Eye (tissue), 1 donor: Measurements from ENCODE around the gene PPAN.

Source experiments
- DNase-seq: peaks from one replicate; pipeline ENCODE4 v3.0.0-alpha.2; 2015

Gene PPAN

DNA sequence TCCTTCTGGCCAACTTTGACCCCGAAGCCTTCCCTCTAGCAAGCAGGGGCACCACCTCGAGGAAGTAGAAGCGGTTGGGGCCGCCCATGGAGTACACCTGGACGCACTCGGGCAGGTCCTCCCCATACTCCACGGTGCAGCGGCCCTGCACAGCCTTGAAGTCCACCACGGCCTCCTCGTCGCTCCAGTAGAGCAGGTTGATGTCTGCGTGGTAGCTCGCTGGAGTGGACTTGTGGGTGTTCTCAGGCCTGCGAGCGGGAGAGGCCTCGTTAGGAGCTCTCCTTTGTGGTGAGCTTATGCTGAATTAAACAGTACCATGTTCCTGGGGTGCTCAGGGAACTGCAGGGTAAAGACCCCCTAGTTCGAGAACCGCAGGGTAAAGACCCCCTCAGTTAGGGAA lies 35.8 kb downstream of the PPAN start:
- DNase-seq, result no peak

DNA sequence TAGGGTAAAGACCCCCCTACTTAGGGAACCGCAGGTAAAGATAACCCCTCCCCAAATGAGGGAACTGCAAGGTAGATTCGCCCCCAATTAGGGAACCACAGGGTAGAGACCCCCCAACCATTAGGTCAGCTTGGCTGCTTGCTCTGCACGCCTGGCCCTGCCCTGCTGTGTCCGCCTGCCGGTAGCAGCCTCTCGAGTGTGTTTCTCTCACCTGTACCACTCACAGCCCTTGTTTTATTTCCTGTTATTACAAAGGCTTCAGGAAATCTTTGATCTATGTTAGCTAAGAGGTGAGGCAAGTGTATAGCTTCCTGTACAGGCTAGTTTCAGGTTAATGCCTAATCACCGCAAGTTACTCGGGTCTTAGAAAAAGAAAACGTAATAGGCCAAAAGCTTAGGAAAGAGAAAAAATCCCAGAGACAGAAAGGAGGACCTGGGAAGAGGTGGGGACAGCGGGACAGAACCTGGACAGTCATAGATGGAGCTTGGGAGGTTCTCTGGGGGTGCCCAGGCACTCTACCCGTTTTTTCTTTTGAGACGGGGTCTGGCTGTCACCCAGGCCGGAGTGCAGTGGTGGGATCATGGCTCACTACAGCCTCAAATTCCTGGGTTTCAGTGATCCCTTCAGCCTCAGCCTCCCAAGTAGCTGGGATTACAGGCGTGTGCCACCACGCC lies 36.7 kb downstream of the PPAN start:
- no peak for DNase-seq

DNA sequence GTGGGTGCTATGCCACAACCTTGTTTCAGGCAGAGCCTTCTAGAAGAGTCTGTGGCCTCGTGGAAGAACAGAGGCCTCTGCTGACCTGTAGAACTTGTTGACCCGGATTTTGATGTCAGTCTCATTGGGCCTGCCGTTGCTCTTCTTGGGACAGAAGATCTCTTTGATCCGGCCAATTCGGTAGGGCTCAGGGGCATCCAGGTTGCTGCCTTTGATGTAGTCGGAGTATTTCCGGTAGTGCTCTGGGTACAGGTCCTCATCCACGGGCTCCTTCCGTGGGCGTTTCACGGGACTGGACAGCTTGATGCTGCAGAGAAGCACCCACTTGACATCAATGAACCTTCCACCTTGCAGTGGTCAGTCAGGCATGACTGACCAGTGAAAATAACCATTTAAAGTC lies 37.5 kb downstream of the PPAN start:
- DNase-seq, result no peak

DNA sequence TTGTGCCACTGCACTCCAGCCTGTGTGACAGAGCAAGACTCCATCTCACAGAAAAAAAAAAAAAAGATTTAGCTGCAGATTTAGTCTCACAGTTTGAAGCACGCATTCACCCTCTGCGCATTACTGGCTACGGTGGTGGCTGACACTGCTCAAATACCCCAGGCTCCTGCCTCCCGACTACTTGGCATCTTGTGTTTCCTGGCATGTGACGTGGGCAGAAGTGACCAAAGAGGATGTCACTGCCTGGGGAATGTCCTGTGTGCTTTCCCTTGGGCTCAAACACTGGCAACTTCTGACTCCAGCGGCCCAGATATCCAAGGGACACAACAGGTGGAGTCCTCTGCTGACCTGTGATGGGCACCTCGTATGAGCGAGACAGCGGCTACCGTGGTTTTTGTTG lies 38.2 kb downstream of the PPAN start:
- no peak for DNase-seq

DNA sequence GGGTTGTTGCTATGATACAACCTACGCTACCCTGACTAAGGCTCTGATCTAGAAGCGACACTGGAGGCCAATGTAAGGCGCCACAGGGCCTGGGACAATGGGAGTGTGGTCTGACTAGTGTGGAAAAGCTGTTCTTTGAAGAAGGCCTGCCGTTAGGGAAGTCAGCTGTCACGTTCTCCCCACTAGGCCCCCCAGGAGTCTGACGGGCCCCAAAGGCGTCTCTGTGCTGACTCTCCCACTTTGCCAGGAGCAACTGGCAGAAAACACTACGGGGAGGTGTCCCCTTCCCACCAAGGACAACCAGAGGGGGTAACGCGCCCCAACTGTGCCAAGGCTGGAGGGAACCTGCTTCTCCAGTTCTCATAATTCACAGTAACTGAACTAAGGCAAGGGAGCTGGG lies 38.9 kb downstream of the PPAN start:
- DNase-seq, result no peak

DNA sequence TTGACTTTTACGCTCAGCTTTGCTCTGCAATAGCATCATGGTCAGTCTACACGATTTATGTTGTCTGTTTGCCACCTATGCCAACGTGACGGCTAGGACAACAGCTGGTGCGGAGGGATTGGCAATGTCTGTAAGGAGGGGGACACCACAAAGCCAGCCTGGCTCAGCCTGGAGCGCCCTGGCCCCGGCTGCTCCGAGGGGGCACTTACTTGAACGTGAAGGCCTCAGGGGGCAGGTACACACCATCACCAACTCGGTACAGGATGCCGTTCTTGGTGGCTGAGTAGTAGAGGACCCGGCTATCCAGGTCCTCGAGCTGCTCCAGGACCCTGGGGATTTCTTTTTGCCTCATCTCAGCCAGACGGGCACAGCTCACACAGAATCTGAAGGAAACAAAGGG lies 40.0 kb downstream of the PPAN start:
- no peak for DNase-seq

DNA sequence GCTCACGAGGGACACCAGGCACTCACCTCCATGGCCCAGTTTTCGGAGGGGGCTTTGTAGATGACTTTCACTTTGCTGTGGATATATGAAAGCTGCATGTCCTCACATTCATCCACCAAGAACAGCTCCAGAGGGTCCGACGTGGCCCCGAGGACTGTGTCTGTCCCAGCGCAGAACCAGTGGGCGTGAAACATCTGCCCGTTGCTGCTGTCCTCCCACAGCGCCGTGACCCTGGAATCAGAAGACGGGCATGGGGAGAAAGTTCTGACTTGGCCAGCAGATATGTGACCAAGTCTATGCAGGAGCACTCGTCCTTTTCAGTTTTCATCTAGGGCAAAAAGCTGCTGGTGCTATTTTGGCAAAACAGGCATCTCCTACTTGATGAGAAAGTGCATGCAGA lies 43.3 kb downstream of the PPAN start:
- DNase-seq, result no peak

DNA sequence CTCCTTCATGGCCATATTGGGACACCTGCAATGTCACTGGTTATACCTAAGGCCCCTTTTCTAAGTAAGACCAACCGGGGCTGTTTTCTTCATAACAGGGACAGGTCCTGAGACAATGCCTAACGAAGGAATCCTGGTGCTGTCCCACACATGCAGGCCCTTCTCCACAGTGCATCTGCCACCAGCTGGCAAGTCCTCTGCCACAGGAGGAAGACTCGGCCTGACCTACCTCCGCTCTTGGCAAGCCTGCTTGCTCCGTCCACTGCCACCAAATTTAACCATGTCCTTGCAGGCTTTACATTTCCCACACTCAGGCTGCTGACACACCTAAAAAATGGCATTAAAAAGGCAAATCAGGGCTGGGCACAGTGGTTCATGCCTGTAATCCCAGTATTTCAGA lies 45.4 kb downstream of the PPAN start:
- no peak for DNase-seq

DNA sequence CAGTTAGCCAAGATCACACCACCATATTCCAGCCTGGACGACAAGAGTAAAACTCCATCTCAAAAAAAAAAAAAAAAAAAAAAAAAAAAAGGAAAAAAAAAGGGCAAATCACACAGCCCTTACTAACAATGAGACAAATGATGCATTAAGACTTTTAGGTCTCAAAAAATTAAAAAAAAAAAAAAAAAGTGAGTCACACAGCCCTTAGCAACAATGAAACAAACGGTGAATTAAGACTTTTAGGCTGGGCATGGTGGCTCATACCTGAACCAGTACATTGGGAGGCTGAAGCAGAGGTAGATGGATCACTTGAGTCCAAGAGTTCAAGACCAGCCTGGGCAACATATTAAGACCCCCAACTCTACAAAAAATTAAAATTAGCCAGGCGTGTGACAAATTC lies 45.9 kb downstream of the PPAN start:
- peak; percentile 11 for DNase-seq

DNA sequence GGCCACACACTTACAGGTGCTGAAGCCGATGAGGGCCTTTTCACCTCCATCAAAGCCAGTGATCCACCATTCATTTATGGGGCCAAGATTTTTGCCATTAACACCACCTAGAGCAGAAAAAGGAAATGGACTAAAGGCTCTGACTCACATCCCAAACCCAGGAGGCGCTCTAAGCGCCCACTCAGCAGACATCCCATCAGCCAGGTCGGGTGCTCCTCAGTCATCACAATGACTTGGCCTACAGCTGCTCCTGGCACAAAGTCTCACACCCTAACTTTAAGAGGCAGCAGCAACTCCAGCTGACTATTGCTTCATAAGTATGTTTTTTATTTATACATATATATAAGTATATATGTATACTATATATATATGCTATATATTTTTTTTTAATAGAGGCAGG lies 49.7 kb downstream of the PPAN start:
- DNase-seq, result no peak

DNA sequence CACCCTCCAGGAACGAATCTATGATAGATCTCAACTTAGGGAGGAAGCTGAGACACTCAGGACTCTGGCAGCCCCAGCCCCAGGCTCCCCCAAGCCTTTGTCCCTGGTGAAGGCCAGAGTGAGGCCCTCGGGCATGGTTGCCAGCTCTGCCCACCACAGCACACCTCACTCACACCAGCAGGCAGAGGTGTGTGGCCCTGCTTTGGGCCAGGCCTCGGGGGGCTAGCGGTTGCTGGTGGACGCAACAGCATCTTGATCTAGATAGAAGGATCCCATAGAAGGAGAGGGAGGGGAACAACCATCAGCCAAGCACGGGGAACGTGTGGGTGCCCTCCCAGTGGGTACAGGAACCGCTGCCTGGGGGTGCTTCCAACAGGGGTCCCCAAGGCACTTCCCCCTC lies 51.9 kb downstream of the PPAN start:
- DNase-seq, result no peak

DNA sequence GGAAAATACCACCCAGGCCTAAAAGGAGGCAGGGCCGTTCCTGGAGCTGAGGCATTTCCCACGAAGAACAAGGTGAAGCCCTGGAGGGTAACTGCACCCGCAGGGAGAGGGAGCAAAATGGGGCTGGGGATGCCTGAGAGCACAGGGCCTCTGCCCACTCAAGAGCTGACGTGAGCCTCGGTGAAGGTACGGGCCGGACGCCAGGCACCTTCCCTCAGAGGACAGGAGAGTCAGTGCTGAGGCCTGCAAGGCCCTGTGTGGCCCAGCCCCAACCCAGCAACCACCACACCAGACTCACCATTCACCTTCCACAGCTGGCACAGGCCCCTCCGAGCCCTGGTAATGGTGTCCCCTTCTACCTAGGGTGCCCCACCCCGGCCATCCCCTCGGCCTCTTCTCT lies 52.3 kb downstream of the PPAN start:
- DNase-seq, result no peak

DNA sequence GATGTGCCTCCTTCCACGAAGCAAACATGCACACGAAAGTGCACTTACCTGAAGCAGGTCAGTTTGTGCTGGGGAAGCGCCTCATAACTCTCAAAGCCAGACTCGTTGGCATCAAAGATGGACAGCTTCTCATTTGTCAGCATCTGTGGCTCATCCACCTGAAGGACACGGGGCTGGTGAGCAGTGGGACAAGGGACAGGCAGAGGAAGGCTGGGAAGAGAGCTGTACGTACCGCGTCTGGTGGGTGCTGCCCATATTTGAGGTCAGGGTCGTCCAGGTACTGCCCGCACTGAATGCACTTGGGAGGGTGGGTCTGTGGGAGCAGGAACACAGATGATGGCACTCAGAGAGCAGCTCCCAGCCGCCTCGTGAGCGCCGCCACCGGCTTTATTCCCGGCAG lies 53.4 kb downstream of the PPAN start:
- DNase-seq, result no peak
